GM18867 (cell line): Measurements from ENCODE around the gene FBXL17.
"Not testable (repeated sequence)": the region's sequence is repeated elsewhere in the genome, so short reads cannot be mapped to it uniquely, and the experiment has no call there.

ENCODE experiments used
- ATAC-seq: cut with Tn5 transposase; IDR thresholded peaks from one replicate; pipeline ENCODE4 v1.9.1; 2021; ENCODE audit warnings: mild to moderate bottlenecking, moderate library complexity; ENCODE audit not compliant: unreplicated experiment

Gene FBXL17

DNA sequence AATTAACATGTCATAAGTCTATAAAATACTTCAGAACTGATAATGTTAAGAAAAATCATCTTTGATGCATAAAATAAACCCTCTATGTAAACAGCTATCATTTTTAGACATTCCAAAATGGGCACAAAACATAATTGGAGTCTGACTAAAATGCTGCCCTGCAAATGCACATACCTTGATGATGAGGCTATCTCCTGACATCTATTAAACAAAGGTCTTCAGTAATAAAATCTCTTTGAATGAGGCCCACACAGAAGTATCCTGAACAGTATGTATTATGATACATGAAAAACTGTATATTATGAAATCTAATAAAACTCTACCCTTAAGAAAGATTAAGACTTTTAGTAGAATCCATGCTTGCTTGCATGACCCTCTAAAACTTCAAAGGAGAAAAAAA lies 66.1 kb downstream of the FBXL17 start:
- no peak for ATAC-seq

DNA sequence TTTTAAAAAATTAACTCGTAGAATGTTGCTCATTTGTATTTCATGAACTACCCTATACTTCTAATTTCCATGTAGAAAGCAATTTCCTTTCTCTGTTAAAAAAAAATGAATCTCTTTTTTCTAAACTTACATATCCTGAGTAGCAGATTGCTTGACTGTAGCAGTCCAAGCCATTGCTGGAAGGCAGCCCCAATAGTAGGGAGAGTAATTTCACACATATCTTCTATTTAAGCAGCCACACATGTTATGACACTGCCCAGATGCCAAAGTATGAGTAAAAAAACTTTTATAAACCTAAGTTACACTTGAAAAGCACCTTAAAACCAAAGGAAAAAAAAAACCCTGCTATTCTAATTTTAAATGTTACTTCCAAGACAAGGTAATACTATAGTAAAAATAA lies 69.6 kb downstream of the FBXL17 start:
- ATAC-seq: no peak

DNA sequence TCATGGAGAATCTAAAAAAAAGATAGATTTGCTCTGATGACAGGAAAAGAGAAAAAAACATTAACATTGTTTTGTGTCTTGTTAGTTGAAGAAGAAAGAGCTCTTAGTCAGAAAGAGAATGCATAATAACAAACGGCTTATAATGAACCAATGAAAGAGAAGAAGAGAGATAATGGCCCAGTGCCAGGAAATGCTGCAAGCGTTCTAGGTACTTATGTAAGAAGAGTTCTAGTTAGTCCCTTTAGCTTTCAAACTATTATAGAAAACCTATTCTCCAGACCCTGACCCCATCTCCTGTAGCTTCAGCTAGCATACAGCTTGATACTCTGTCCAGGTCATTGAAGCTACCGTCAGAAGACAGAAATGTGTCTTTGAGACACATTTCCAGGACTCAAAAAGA lies 70.2 kb downstream of the FBXL17 start:
- no peak for ATAC-seq

DNA sequence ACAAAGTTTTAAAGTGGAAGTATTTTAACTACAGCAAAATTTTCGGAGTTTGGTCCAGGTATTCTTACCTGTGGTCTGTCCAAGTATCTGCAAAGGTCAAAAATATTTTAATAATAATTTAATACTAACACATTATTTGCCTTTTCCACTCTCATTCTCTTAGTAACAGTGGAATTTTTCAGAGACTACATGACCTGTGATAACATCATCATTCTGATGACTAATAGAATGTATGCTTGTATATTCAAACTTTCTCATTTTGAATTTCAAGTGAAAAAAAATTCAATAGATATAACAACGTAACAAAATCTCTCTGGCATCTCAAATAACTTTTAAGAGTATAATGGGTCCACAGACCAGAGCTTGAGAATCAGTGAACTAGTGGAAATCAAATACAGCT lies 78.3 kb downstream of the FBXL17 start:
- ATAC-seq: no peak

DNA sequence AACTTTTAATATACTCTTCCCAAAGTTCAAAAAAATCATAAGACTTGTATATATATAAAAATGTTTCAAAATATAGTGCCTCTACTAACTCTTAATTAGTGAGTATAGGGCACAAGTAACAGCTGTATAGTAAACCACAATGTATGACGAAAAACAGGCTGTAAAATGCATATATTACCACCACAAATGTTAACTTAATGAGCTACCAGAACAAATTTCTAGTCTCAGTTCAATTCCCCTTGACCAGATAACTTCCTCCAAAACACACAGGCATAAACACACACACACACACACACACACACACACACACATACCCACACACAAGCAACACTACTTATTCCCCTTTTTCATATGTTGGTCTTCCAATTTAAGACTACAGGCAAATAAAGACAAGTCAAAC lies 78.8 kb downstream of the FBXL17 start:
- no peak for ATAC-seq

DNA sequence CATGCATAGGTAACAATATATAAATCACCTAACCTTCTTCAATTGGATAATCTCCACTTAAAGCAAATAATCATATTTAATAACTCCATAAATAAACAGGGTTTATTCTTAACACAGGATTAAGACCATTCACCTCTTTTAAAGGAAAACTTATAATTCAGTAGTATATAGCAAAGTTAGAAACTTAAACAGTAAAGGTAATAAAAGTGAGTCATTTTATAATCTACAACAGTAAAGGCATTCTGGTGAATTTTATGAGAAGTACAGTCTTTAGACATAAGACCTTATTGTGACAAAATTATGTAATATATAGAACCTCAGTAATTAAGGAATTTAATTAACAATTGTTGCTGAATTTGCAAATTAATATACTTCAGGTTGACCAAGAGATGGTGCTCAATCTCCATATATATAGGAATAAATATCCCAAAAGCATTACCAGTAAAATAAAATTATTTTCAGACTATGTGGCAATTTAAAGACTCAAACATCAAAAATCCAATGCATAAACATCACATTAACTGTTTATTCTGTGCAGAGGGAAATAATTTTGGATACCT lies 84.8 kb downstream of the FBXL17 start:
- ATAC-seq: no peak

DNA sequence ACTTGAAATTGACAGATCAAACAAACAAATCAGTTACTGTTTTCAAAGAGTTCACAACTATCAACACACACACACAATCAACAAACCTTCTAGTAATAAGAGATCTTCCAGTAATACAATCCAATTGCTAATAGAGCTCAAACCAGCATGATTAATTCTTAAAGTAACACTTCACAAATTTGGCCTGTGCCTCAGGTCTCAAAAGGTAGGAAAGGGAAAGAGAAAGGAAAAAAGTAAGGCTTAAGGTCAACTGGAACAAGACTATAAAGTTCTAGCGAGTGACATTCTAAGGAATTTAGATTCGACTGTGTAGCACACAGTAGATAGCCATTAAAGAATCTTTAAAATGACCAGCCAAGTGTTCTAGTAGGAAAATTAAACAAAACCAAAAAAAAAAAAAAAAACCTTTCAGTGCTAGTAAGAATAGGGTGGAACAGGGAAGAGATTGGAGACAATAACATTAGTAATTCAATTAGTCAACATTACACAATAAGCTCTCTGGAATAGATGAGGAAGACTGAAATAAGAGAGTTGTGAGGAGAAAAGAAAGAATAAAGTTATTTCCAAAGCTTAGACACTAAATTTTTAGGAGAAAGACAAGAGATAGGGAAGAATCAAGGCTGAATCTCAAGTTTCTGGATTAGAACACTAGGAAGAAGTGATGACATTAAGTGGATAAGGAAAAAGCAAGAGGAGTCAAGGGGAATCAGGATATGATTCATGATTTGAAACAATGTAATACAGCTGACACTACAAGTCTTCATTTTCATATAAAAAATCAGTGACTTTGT lies 86.1 kb downstream of the FBXL17 start:
- no peak for ATAC-seq

DNA sequence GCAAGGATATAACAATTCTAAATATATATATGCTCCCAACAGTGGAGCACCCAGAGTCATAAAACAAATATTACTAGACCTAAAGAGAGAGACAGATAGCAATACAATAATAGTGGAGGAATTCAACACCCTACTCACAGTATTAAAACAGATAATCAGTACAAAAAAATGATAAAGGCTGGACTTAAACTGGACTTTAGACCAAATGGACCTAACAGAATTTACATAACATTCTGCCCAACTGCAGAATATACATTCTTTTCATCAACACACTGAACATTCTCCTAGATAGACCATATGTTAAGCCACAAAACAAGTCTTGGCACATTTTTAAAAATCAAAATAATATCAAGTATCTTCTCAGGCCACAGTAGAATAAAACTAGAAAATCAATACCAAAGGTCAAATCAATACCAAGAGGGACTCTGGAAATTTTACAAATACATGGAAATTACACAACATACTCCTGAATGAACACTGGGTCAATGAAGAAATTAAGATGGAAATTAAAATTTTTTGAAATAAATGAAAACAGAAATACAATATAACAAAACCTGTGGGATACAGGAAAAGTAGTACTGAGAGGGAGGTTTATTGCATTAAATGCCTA lies 100.8 kb downstream of the FBXL17 start:
- ATAC-seq: no peak

DNA sequence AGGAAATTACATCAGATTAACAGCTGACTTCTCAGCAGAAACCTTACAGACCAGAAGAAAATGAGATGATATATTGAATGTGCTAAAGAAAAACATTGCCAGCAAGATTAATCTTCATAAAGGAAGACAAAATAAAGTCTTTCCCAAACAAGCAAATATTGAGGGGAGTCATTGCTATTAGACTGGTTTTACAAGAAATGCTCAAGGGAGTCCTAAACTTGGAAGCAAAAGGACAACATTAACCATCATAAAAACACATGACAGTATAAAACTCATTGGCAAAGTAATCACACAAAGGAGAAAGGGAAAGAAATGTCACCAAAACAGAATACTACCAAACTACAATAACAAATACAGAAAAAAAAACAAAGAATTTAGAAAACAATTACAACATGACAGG lies 101.7 kb downstream of the FBXL17 start:
- no peak for ATAC-seq

DNA sequence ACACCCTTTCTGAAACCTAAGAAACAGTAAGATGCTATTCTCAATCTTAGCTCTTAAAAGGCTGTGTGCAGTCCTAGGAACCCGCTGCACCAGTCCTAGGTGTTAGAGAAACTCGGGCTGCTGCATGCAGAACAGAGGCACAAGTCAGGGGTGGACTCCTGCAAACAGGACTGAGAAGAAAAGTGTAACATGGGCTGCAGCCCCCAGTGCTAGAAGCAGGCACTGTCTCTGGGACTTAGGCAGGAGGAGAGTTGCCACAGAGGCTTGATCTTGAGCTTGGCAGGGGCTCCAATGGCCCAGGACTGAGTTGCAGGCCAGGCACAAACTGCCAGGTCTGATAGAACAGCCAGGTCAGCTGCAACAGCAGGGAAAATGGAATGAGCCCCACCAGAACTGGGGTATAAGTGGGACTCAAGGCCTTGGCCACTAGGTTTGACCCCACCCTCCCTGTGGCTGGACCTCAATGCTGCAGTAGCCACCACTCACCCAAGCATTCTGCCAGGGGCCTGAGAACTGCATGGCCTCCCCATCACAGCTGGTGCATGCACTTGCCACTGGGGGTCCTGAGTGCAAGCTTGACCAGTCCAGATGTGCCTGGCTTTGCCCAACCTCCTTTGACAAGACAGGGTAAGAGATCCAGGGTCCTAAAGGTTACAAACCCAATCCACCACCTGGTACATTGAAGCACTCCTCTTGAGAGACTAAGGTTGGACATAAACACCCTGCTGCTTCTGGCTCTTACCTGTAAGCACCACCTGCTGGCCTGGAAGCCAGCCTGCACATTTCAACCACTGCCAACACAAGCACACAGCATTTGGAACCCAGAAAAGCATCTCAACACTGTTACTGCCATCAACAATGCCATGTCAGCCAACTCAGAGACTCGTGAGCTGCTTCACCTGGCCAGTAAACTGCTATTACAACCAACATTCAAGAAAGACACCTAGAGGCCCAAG lies 103.3 kb downstream of the FBXL17 start:
- ATAC-seq: no peak

DNA sequence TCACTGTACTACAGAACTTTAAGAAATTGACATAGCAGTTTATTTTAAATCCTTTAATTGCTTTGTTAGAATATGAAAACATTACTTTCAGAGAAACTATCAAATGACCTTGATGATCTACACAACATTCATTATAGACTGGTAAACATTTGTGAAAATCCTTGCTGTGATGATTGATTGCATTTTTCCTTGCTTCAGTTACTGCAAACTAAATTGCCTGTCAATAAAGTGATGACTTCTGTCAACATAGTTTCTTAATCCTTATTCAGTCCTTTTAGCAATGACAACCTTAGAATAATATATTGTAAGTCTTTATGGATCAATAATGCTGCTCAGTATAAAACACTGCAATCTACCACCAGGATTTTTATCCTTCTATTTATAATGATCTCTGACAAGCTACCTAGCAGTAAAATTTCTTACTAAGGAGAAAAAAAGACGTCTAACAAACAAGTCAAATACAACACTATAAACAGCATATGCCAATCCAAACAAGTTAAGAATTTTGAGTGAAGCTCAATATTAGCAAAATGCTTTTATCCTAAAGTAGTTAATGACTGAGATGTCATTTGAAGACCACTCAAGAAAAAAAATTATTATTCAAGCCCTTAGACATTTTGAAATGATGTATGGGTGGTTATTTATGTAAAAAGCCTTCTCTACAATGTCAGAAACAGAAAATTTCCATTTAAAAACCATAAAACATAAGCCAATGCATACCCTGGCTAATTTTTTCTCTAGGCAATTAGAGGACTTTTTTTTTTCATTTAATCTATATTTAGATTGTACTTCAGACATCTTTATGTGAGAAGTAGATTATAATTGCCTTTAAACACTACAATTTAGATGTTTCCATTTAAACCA lies 105.5 kb downstream of the FBXL17 start:
- no peak for ATAC-seq

DNA sequence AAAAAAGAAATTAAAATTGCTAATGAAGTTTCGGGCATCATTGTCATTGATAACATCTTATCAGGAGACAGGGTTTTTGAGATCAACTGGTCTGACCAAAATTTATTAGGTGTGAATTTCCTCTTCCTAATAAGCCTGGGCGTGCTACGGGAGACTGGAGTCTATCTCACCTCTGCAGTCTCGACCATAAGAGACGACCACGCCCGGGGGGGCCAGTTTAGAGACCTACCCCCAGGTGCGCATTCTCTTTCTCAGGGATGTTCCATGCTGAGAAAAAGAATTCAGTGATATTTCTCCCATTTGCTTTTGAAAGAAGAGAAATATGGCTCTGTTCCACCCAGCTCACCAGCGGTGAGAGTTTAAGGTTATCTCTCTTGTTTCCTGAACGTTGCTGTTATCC lies 107.8 kb downstream of the FBXL17 start:
- not testable (repeated sequence) for ATAC-seq

DNA sequence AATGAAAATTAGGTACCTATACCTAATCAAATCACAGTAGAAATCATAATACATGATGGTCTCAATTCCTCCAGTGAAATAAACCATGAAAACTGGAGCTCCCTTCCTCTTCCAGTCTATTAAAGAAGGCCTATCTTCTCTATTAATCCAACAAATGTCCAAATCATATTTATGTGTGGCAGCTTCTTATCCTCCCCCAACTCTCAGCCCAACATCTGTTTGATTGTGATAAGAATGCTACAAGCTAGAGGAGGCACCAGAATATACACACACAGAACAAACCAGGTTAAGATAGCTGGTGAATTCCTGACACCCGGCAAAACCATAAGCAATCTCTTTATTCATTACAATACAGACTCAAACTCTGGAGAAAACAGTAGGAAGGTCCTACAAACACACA lies 110.8 kb downstream of the FBXL17 start:
- no peak for ATAC-seq

DNA sequence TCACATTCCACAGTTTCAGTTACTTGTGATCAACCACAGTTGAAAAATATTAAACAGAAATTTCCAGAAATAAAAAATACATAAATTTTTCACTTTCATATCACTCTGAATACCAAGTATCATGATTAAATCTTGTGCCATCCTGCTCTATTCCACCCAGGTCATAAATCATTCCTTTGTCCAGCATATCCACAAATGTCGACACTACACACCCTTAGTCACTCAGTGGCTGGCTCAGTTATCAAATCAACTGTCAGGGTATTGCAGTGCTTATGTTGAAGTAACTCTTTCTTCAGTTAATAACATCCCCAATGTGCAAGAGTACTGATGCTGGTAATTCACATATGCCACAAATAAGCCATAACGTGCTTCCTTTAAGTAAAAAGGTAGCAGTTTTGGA lies 115.7 kb downstream of the FBXL17 start:
- no peak for ATAC-seq

DNA sequence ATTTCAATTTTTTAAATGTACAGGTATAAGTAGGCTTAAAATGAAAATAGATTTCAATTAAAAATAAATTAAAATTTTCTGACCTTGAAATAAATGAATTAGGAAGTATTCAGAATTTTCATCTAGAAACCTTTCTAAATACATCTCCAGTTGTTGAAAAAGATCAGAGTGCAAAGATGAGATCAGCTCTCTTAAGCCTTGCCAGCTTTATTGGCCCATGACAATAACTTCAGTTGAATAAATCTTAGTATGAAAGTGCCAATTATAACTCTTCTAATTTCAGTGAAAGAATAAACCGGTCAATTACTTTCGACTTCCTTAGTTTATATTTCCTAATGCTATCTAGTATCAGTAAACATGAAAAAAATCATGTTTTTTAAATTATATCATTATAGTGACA lies 117.4 kb downstream of the FBXL17 start:
- no peak for ATAC-seq

DNA sequence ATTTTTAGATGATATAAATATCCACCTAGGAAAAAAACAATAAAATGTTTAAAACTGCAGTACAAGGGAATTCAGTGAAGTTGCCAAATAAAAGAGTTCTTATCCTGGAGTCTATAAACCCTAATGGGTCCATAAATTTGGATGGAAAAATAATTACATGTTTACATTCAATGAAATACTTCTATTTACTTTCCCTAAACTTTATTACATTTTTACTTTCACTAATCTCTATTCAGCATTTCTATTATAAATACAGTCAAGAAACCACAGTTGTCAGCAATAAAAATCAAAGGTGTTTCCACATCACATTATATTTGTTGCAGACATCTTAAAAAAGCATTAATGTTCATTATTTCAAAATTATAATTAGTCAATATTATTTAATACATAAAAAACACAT lies 118.6 kb downstream of the FBXL17 start:
- no peak for ATAC-seq

DNA sequence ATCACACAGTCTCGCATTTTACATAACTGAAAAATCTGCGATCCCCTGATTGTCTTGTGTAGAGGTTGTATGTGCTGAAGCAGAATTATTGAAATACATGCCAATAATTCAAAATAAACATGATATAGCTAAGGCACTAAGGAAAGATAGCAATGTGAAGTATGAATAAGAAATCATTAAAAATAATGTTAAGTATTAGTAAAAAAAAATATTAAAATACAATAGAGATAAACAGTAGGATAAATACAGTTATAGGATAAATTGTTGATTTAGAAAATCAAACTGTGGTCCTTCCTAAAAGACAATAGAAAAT lies 121.1 kb downstream of the FBXL17 start:
- ATAC-seq: no peak

DNA sequence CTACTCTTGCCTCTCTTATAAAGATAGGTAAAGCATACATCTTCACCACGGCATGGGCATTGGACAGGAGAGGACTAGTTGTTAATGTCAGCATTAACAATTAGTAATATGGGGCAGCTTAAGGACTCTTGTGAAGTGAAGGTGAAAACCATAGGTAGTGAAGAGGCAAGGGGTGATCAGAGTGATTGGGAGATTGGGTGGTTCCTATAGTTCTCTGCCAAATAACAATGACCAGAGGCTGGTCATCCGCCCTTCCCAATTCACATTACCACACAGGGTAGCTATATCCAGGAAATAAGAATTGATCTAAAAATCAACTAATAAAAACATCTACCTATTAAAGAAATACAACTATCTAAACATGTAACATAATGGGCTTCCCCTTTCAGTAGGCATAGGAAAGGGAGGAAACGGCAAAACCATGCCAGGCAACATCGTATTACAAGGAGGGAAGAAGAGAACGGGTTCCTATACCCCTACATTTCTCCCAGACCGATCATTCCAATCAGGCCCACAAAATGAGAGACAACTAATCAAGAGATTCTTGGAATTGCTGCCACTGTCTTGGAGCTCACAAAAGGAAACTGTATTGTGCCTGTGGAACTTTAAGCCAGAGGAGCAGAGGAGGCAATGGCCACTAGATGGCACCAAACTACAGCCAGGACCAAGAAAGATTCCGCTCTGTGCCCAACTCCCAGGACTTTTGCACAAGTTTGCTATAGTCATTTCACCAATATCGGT lies 121.6 kb downstream of the FBXL17 start:
- peak; percentile 92 for ATAC-seq

DNA sequence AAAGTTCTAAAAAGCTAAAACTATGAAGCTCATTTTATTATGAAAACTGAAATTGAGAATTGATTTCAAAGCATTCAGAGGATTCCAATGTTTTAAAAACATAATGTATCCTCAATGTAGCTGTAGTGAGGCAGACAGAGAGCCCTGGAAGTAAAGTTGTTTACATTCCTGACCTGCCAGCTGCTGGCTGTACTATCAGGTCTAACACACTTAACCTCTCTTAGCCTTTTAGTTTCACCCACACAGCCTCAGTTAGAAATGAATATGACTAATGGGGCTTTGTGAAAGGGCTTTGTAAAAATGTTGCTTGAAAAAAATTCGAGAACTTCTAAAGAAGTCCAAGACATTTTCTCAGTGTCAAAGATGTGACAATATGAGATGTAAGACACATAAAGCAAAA lies 122.6 kb downstream of the FBXL17 start:
- ATAC-seq: peak; percentile 53

DNA sequence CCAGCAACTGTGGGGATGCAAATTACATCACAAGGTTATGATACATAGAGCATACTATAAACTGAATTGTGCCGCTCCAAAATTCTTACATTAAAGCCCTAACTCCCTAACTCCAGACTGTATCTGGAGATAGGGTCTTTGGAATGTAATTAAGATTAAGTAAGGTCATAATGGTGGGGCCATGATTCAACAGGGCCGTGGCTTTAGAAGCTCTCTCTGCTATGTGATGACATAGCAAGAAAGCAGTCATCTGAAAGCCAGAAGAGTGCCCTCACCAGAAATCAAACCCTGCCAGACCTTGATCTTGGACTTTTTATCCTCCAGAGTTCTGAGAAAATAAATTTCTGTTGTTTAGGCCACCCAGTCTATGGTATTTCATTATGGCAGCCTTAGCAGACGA lies 123.9 kb downstream of the FBXL17 start:
- ATAC-seq: no peak
